ENCODE measurements around the gene MARK4.

The MARK4 gene

GRCh38 chr19:45250832-45251451 lies at the start of gene MARK4:
TSS of gene MARK4 (plus strand) at chr19:45251271. CDS start at chr19:45251589, 318 bp downstream.
- H3K9me3 ChIP-seq (ENCODE audit: control insufficient read depth, low read length) = no peaks in the 10 kb centered on the region
- peaks cover 13% of the 10 kb centered on the region for H3K4me1 ChIP-seq (ENCODE audit: control insufficient read depth, insufficient read depth, low read length)
- peak within 1 kb of the TSS; percentile 91 for H3K4me3 ChIP-seq (ENCODE audit: low read length)
- peak; percentile 87 for DNase-seq (ENCODE audit: low read depth)
- H3K27me3 ChIP-seq (replicated peaks; ENCODE audit: control insufficient read depth, insufficient read depth, low read length) = no peaks in the 10 kb centered on the region
- no peaks in the 10 kb centered on the region for H3K36me3 ChIP-seq (ENCODE audit: control insufficient read depth, insufficient read depth, low read length, severe bottlenecking)
- peak within 1 kb of the TSS; percentile 92 for H3K9ac ChIP-seq (ENCODE audit: low read length)

DNA sequence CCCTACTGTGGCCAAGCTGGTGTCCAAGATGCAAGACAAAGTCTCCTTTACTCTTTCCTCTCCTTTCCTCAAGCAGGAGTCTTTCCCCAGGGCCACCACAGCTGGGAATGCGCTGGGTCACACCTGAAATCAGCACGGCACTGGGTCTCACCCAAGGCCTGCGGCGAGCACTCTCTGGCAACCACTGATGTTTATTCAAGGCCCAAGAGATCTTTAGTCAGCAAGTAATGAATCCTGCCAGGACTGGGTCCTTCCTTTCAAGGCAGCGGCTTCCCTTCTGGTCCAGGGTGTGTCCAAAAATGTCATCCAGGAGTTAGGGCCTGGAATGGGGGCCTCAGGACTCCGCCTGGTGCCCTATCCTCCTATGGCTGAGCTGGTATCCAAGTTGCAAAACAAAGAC lies 48.4 kb upstream of the MARK4 start:
- no peaks in the 10 kb centered on the region for H3K4me1 ChIP-seq (ENCODE audit: control insufficient read depth, insufficient read depth, low read length)
- H3K27me3 ChIP-seq (replicated peaks; ENCODE audit: control insufficient read depth, insufficient read depth, low read length) = no peaks in the 10 kb centered on the region
- no peak overlapping the region for H3K9ac ChIP-seq (ENCODE audit: low read length)
- no peaks in the 10 kb centered on the region for H3K36me3 ChIP-seq (ENCODE audit: control insufficient read depth, insufficient read depth, low read length, severe bottlenecking)
- no peaks in the 10 kb centered on the region for H3K9me3 ChIP-seq (ENCODE audit: control insufficient read depth, low read length)
- no peak for DNase-seq (ENCODE audit: low read depth)
- no peak overlapping the region for H3K4me3 ChIP-seq (ENCODE audit: low read length)

GRCh38 chr19:45205810-45206209 lies 45.3 kb upstream of the MARK4 start:
- Histone ChIP-seq H3K4me3 (ENCODE audit: low read length) (no peak overlapping the region), H3K9me3 (ENCODE audit: control insufficient read depth, low read length) (no peaks in the 10 kb centered on the region), H3K9ac (ENCODE audit: low read length) (no peak overlapping the region), H3K4me1 (ENCODE audit: control insufficient read depth, insufficient read depth, low read length) (no peaks in the 10 kb centered on the region), H3K36me3 (ENCODE audit: control insufficient read depth, insufficient read depth, low read length, severe bottlenecking) (no peaks in the 10 kb centered on the region), H3K27me3 (replicated peaks; ENCODE audit: control insufficient read depth, insufficient read depth, low read length) (peaks cover 3% of the 10 kb centered on the region)
- DNase-seq (ENCODE audit: low read depth) = no peak

DNA sequence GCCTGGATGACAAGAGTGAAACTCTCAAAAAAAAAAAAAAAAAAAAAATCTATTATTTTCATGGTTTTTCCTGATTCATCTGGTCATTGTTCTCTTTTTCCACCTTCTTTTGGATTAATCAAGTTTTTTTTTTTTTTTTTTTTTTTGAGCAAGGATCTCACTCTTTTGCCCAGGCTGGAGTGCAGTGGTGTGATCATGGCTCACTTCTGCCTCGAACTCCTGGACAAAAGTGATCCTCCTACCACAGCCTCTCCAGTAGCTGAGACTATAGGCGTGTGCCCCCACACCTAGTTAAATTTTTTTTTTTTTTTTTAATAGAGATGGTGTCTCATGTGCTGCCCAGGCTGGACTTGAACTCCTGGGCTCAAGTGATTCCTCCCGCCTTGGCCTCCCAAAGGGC lies 44.7 kb upstream of the MARK4 start:
- Histone ChIP-seq H3K27me3 (replicated peaks; ENCODE audit: control insufficient read depth, insufficient read depth, low read length) (peaks cover 6% of the 10 kb centered on the region), H3K9ac (ENCODE audit: low read length) (no peak overlapping the region), H3K4me3 (ENCODE audit: low read length) (no peak overlapping the region), H3K4me1 (ENCODE audit: control insufficient read depth, insufficient read depth, low read length) (no peaks in the 10 kb centered on the region), H3K9me3 (ENCODE audit: control insufficient read depth, low read length) (no peaks in the 10 kb centered on the region), H3K36me3 (ENCODE audit: control insufficient read depth, insufficient read depth, low read length, severe bottlenecking) (no peaks in the 10 kb centered on the region)
- no peak for DNase-seq (ENCODE audit: low read depth)

- no peak overlapping the region for H3K9ac ChIP-seq (ENCODE audit: low read length)
- no peaks in the 10 kb centered on the region for H3K9me3 ChIP-seq (ENCODE audit: control insufficient read depth, low read length)
- H3K4me3 ChIP-seq (ENCODE audit: low read length) = no peak overlapping the region
- H3K27me3 ChIP-seq (replicated peaks; ENCODE audit: control insufficient read depth, insufficient read depth, low read length) = peaks cover 26% of the 10 kb centered on the region
- no peak for DNase-seq (ENCODE audit: low read depth)
- H3K4me1 ChIP-seq (ENCODE audit: control insufficient read depth, insufficient read depth, low read length) = peaks cover 2% of the 10 kb centered on the region
- no peaks in the 10 kb centered on the region for H3K36me3 ChIP-seq (ENCODE audit: control insufficient read depth, insufficient read depth, low read length, severe bottlenecking)
Measured at GRCh38 chr19:45211751-45212381, 39.2 kb upstream of the MARK4 start.

DNA sequence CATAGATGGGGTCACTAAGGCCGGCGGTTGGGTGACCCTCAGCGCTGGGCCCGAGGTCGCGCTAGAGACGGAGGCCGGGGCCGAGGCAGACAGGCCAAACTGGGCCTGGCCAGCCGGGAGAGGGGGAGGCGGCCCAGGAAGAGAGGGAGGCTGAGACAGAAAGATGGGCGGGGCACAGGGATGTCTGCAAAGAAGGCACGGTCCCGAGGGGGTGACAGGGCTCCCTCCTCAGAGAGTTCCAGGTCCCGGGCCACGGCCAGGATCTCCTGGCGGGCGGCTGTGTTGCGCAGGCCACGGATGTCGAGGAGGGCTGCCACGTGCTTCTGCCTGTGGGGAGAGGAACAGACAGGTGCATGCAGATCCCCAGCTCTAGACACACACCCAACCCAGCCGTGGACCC lies 38.0 kb upstream of the MARK4 start:
- peaks cover 7% of the 10 kb centered on the region for H3K4me1 ChIP-seq (ENCODE audit: control insufficient read depth, insufficient read depth, low read length)
- H3K27me3 ChIP-seq (replicated peaks; ENCODE audit: control insufficient read depth, insufficient read depth, low read length) = peaks cover 31% of the 10 kb centered on the region
- no peaks in the 10 kb centered on the region for H3K36me3 ChIP-seq (ENCODE audit: control insufficient read depth, insufficient read depth, low read length, severe bottlenecking)
- H3K9me3 ChIP-seq (ENCODE audit: control insufficient read depth, low read length) = no peaks in the 10 kb centered on the region
- no peak overlapping the region for H3K4me3 ChIP-seq (ENCODE audit: low read length)
- no peak overlapping the region for H3K9ac ChIP-seq (ENCODE audit: low read length)
- no peak for DNase-seq (ENCODE audit: low read depth)

GRCh38 chr19:45215391-45216191 lies 35.5 kb upstream of the MARK4 start:
- H3K9me3 ChIP-seq (ENCODE audit: control insufficient read depth, low read length) = no peaks in the 10 kb centered on the region
- H3K9ac ChIP-seq (ENCODE audit: low read length) = no peak overlapping the region
- H3K36me3 ChIP-seq (ENCODE audit: control insufficient read depth, insufficient read depth, low read length, severe bottlenecking) = no peaks in the 10 kb centered on the region
- no peak for DNase-seq (ENCODE audit: low read depth)
- H3K27me3 ChIP-seq (replicated peaks; ENCODE audit: control insufficient read depth, insufficient read depth, low read length) = peaks cover 42% of the 10 kb centered on the region
- H3K4me3 ChIP-seq (ENCODE audit: low read length) = no peak overlapping the region
- H3K4me1 ChIP-seq (ENCODE audit: control insufficient read depth, insufficient read depth, low read length) = peaks cover 7% of the 10 kb centered on the region

DNA sequence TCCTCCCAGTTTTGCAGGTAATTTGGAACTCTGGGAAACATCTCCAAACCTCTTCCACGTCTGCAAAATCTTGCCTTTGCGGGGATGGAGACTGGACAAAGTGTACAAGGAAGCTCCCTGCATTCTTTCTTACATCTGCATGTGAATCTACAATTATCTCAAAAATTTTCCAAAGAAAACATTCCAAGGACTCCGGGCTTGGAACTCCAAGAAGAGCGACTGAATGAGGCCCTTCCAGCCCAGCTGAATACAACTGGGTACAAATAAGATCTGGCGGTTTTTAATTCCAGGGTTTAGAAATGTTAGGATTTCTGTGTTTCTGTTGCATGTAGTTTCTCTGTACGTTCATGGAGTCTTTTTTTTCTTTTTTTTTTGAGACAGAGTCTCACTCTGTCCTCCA lies 34.4 kb upstream of the MARK4 start:
- no peaks in the 10 kb centered on the region for H3K36me3 ChIP-seq (ENCODE audit: control insufficient read depth, insufficient read depth, low read length, severe bottlenecking)
- H3K4me1 ChIP-seq (ENCODE audit: control insufficient read depth, insufficient read depth, low read length) = peaks cover 7% of the 10 kb centered on the region
- H3K9me3 ChIP-seq (ENCODE audit: control insufficient read depth, low read length) = no peaks in the 10 kb centered on the region
- no peak overlapping the region for H3K9ac ChIP-seq (ENCODE audit: low read length)
- peaks cover 40% of the 10 kb centered on the region for H3K27me3 ChIP-seq (replicated peaks; ENCODE audit: control insufficient read depth, insufficient read depth, low read length)
- DNase-seq (ENCODE audit: low read depth) = peak; percentile 47
- no peak overlapping the region for H3K4me3 ChIP-seq (ENCODE audit: low read length)

DNA sequence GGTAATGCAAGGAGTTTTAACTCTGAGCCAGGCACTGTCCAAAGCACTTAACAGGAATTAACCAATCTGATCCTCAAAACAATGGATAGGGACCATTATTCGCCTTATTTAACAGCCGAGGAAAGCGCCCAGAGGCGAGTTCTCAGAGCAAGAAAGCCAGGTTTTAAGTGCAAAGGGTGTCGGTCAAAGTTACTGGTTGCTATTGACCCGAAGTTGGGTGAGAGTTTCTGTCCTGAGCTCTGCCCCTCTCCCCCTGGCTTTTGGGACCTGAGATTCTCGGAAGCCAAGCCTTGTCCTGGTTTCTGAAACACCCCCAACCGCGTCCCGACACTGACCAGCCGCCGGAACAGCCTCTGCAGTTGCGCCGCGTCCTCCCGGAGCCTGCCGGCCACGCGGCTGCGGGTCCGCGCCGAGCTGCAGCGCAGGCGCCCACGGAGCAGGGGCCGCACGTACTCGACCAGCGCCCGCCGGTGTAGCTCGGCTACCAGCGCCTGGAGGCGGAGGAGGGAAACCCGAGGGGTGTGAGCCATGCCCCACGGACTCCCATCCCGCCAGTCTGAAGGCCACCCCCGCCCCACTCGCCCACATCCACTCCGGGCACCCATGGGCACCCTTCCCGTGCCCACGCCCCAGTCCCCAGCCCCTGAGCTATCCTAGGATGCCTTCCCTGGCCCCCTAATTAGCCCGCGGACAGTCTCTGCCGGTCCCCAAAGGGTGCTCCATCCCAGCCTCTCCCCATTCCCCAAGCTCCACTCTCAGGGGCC lies 33.7 kb upstream of the MARK4 start:
- Histone ChIP-seq H3K9me3 (ENCODE audit: control insufficient read depth, low read length) (no peaks in the 10 kb centered on the region), H3K9ac (ENCODE audit: low read length) (no peak overlapping the region), H3K36me3 (ENCODE audit: control insufficient read depth, insufficient read depth, low read length, severe bottlenecking) (no peaks in the 10 kb centered on the region), H3K4me3 (ENCODE audit: low read length) (peak overlapping the region; percentile 58), H3K27me3 (replicated peaks; ENCODE audit: control insufficient read depth, insufficient read depth, low read length) (peaks cover 36% of the 10 kb centered on the region), H3K4me1 (ENCODE audit: control insufficient read depth, insufficient read depth, low read length) (peaks cover 7% of the 10 kb centered on the region)
- DNase-seq (ENCODE audit: low read depth) = peak; percentile 35

DNA sequence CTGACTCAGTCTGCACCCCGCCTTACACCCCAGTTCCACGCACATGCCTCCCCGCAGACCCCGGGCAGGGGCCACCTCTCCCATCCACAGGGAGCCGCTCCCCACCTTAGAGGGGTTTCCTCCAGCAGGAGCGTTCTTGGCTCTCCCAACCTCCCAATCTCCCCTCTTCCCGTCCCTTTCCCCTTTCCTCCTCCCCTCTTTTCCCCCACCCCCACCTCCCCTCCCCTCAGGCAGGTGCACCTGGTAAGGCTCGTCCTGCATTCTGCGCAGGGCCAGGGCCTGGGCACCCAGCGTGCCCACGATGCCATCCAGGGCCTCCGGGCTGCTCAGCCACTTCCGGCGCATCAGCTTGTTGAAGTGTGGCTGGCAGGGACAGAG lies 33.1 kb upstream of the MARK4 start:
- H3K27me3 ChIP-seq (replicated peaks; ENCODE audit: control insufficient read depth, insufficient read depth, low read length) = peaks cover 36% of the 10 kb centered on the region
- no peaks in the 10 kb centered on the region for H3K9me3 ChIP-seq (ENCODE audit: control insufficient read depth, low read length)
- no peak for DNase-seq (ENCODE audit: low read depth)
- no peaks in the 10 kb centered on the region for H3K36me3 ChIP-seq (ENCODE audit: control insufficient read depth, insufficient read depth, low read length, severe bottlenecking)
- H3K9ac ChIP-seq (ENCODE audit: low read length) = no peak overlapping the region
- peaks cover 7% of the 10 kb centered on the region for H3K4me1 ChIP-seq (ENCODE audit: control insufficient read depth, insufficient read depth, low read length)
- no peak overlapping the region for H3K4me3 ChIP-seq (ENCODE audit: low read length)

GRCh38 chr19:45218426-45218825 lies 32.6 kb upstream of the MARK4 start:
- Histone ChIP-seq H3K9ac (ENCODE audit: low read length) (no peak overlapping the region), H3K9me3 (ENCODE audit: control insufficient read depth, low read length) (no peaks in the 10 kb centered on the region), H3K4me3 (ENCODE audit: low read length) (no peak overlapping the region), H3K36me3 (ENCODE audit: control insufficient read depth, insufficient read depth, low read length, severe bottlenecking) (no peaks in the 10 kb centered on the region), H3K27me3 (replicated peaks; ENCODE audit: control insufficient read depth, insufficient read depth, low read length) (peaks cover 36% of the 10 kb centered on the region), H3K4me1 (ENCODE audit: control insufficient read depth, insufficient read depth, low read length) (peaks cover 7% of the 10 kb centered on the region)
- no peak for DNase-seq (ENCODE audit: low read depth)
